GM12878 (cell line): Measurements from ENCODE around the gene WWOX. TPM values are rescaled to one million over a fixed set of nuclear protein-coding genes. Genes with fewer than 3 reads are reported as not detected.

Experiments
- ATAC-seq: fragments of 200-7000 bp; cut with Tn5 transposase; 3 replicates; pipeline ENCODE4 v1.9.1; 2020; ENCODE audit warnings: mild to moderate bottlenecking, moderate library complexity
- BruUV-seq: library from RNA; stranded (reverse); fragments of 400-500 nt; replicated peaks from 2 replicates; lab custom pipeline; 2021; lab: Mats Ljungman, UMichigan
- CTCF ChIA-PET: fragments of 300-600 bp; sonication (Branson Sonifier 250); formaldehyde crosslinking; extraction: SDS; loops from one replicate; lab custom pipeline; 2021; ENCODE audit warnings: inconsistent platforms; lab: Yijun Ruan, JAX
- POLR2A ChIA-PET: fragments of 350-600 bp; formaldehyde crosslinking; extraction: SDS; loops from one replicate; lab custom pipeline; 2021; ENCODE audit warnings: inconsistent platforms; lab: Charles Lee
- RAD21 ChIA-PET: fragments of 300-600 bp; sonication (Branson Sonifier 250); formaldehyde crosslinking; loops from one replicate; lab custom pipeline; 2023; ENCODE audit warnings: antibody characterized with exemption; ENCODE audit not compliant: unreplicated experiment; lab: Charles Lee
- SMC1A ChIA-PET: fragments of 300-600 bp; sonication (Branson Sonifier 250); formaldehyde crosslinking; loops from one replicate; lab custom pipeline; 2023; ENCODE audit not compliant: unreplicated experiment, uncharacterized antibody; lab: Charles Lee
- DNase-seq: peaks from one replicate; pipeline ENCODE4 v3.0.0-alpha.2; 2011; ENCODE audit warnings: low read depth, low spot score
- FAIRE-seq: peaks from 3 replicates; lab custom pipeline; 2011; peaks lifted over from hg19 to GRCh38; lab: Jason Lieb, UNC
- H2AFZ ChIP-seq: 2 replicates; pipeline ENCODE4 v1.6.0; 2011; ENCODE audit warnings: low read depth, low read length, control low read depth; ENCODE audit not compliant: control insufficient read depth
- H3K27ac ChIP-seq: 2 replicates; pipeline ENCODE4 v1.5.1; 2011; ENCODE audit warnings: control low read depth; ENCODE audit not compliant: control insufficient read depth, insufficient read depth
- H3K27me3 ChIP-seq, 2 experiments: replicated peaks in 1 of 2; 2 replicates each; pipeline versions ENCODE4 v1.6.0 to v1.6.1; 2011; ENCODE audit warnings: low read length in 1 of 2; ENCODE audit not compliant: control insufficient read depth in 2 of 2, insufficient read depth in 2 of 2
- H3K36me3 ChIP-seq, 2 experiments: 2 replicates each; pipeline ENCODE4 v1.5.1; 2011; ENCODE audit warnings: low read length in 1 of 2; ENCODE audit not compliant: control insufficient read depth in 2 of 2, insufficient read depth in 2 of 2
- H3K4me1 ChIP-seq: 2 replicates; pipeline ENCODE4 v1.6.1; 2011; ENCODE audit warnings: mild to moderate bottlenecking, low read length, moderate library complexity, mixed read lengths; ENCODE audit not compliant: control insufficient read depth, insufficient read depth
- H3K4me2 ChIP-seq: 2 replicates; pipeline ENCODE4 v1.6.0; 2011; ENCODE audit warnings: control low read depth; ENCODE audit not compliant: control insufficient read depth, insufficient read depth
- H3K4me3 ChIP-seq: fragments of 200-600 bp; sonication (generic); 2 replicates; pipeline ENCODE4 v1.5.1; 2016
- H3K79me2 ChIP-seq: 2 replicates; pipeline ENCODE4 v1.6.0; 2011; ENCODE audit warnings: low read length; ENCODE audit not compliant: control insufficient read depth, insufficient read depth
- H3K9ac ChIP-seq: 2 replicates; pipeline ENCODE4 v1.8.0; 2011; ENCODE audit warnings: low read length, control low read depth, mixed read lengths; ENCODE audit not compliant: control insufficient read depth, insufficient read depth
- H3K9me3 ChIP-seq: replicated peaks from 3 replicates; pipeline ENCODE4 v1.5.1; 2011; ENCODE audit warnings: mild to moderate bottlenecking, low read length; ENCODE audit not compliant: control insufficient read depth, insufficient read depth
- H4K20me1 ChIP-seq: 2 replicates; pipeline ENCODE4 v1.6.0; 2011; ENCODE audit not compliant: control insufficient read depth, insufficient read depth
- CUX1 ChIP-seq: IDR thresholded peaks from 2 replicates; pipeline ENCODE4 v1.6.1; 2012; ENCODE audit warnings: improper control_type of control experiment, low read depth, low read length; ENCODE audit not compliant: insufficient replicate concordance
- MXI1 ChIP-seq: fragments of 150-350 bp; IDR thresholded peaks from 2 replicates; pipeline ENCODE4 v1.6.1; 2011; ENCODE audit warnings: low read depth, mild to moderate bottlenecking, inconsistent platforms, low read length, improper control_type of control experiment
- SIN3A ChIP-seq: IDR thresholded peaks from 2 replicates; pipeline ENCODE4 v1.6.1; 2012; ENCODE audit warnings: low read depth, low read length, improper control_type of control experiment
- SIX5 ChIP-seq: IDR thresholded peaks from 2 replicates; pipeline ENCODE4 v1.6.1; 2011; ENCODE audit warnings: mild to moderate bottlenecking, low read depth, low read length, moderate library complexity; ENCODE audit not compliant: severe bottlenecking
- WGBS: methylation state at CpG from one replicate; pipeline ENCODE4 v1.1.6; 2016; ENCODE audit warnings: low lambda C conversion rate; ENCODE audit not compliant: insufficient replicate concordance, insufficient coverage; ENCODE audit errors: missing lambda C conversion rate; 5-methylcytosine and 5-hydroxymethylcytosine counted together
- in situ Hi-C: fragments of 300-500 bp; cut with MboI; formaldehyde crosslinking; loops from 9 replicates; pipeline ENCODE4 v1.14.3; 2018; ENCODE audit warnings: mixed read lengths
- intact Hi-C: fragments of 100-400 bp; cut with micrococcal nuclease; formaldehyde crosslinking; loops from one replicate; pipeline ENCODE4 v1.14.2; 2022; ENCODE audit not compliant: unreplicated experiment
- polyA plus RNA-seq, 11 experiments: library from polyadenylated mRNA; depleted of rRNA in 4 of 11; unstranded in 6 of 11; stranded (reverse) in 5 of 11; fragments of >200 nt; fragmentation: Nextera tagmentation in 4 of 11; fragmentation: Illumina TruSeq in 1 of 11; extraction: Ambion mirVana in 4 of 11; extraction: Trizol in 1 of 11; gene quantifications; 1 replicate in 1 of 11; 2 replicates in 10 of 11; pipeline versions ENCODE4 v1.2.1 to v1.2.3, GENCODE V29; 2011 to 2016; ENCODE audit warnings: inconsistent platforms in 2 of 11, missing spikeins in 2 of 11, low read depth in 1 of 11
- total RNA-seq, 4 experiments: library from RNA; depleted of rRNA in 3 of 4; stranded (reverse); fragments of >200 nt in 3 of 4; fragmentation: Illumina TruSeq in 1 of 4; extraction: Trizol in 1 of 4; gene quantifications; 2 replicates each; pipeline versions ENCODE4 v1.2.1 to v1.2.3, GENCODE V29; 2013 to 2021

WWOX gene
- total and polyA plus RNA-seq, 10 of the 15 experiments (the other 5 are each of a cell fraction or from before 2014, with no cell fraction given), result 2.8 to 24.4 (median 17.8) TPM

- Histone ChIP-seq H4K20me1 (no peaks in the 10 kb centered on the region), H3K79me2 (no peaks in the 10 kb centered on the region), H3K4me2 (no peak overlapping the region), H2AFZ (no peak overlapping the region), H3K4me1 (no peaks in the 10 kb centered on the region), H3K27ac (no peak overlapping the region), H3K36me3 (no peaks in the 10 kb centered on the region), H3K9ac (no peak overlapping the region), H3K9me3 (no peaks in the 10 kb centered on the region), H3K4me3 (no peak overlapping the region), H3K27me3 (no peaks in the 10 kb centered on the region)
- FAIRE-seq (no peak), ATAC-seq (no peak), DNase-seq (no peak)
- TF ChIP-seq SIX5, result no peak
- no peak for TF ChIP-seq CUX1
- no peak for TF ChIP-seq SIN3A
- TF ChIP-seq MXI1, result no peak
- intact Hi-C loops (no loop called here), in situ Hi-C loops (no loop called here)
- ChIA-PET POLR2A (no interaction called here), RAD21 (no interaction called here), CTCF (no interaction called here), SMC1A (no interaction called here)
- 62% methylated on average over 6 of the region's 6 CpGs for WGBS
- BruUV-seq, result no TSS peak
These were observed 41.5 kb downstream of the WWOX start for GRCh38 chr16:78140818-78141466.
